OCI-LY3 (cell line): ENCODE measurements around the gene ZMIZ1.

Experiments
- H2AFZ ChIP-seq: fragments of 200-600, 300-600 bp; shearing (Covaris generic); 2 replicates; pipeline ENCODE4 v1.6.0; 2014; ENCODE audit warnings: antibody characterized with exemption, low read depth, low read length
- H3K27ac ChIP-seq: fragments of 200-600, 300-600 bp; sonication (generic); 2 replicates; pipeline ENCODE4 v1.5.1; 2014; ENCODE audit warnings: mild to moderate bottlenecking, low read length, moderate library complexity, mixed read lengths
- H3K27me3 ChIP-seq: fragments of 200-600, 300-600 bp; sonication (generic); 2 replicates; pipeline ENCODE4 v1.6.1; 2014; ENCODE audit warnings: low read depth, low read length, mixed read lengths
- H3K36me3 ChIP-seq: fragments of 200-600, 300-600 bp; sonication (generic); replicated peaks from 2 replicates; pipeline ENCODE3; 2014; ENCODE audit warnings: low read depth, low read length, mixed read lengths
- H3K4me1 ChIP-seq: fragments of 300-600, 200-600 bp; sonication (generic); 2 replicates; pipeline ENCODE4 v1.6.1; 2014; ENCODE audit warnings: low read length, mixed read lengths
- H3K4me2 ChIP-seq: fragments of 200-600, 300-600 bp; sonication (generic); 2 replicates; pipeline ENCODE4 v1.6.1; 2014; ENCODE audit warnings: low read length, mixed read lengths
- H3K4me3 ChIP-seq: fragments of 300-600, 200-600 bp; sonication (generic); 2 replicates; pipeline ENCODE4 v1.5.1; 2014; ENCODE audit warnings: antibody characterized with exemption, mild to moderate bottlenecking, low read length, moderate library complexity
- H3K79me2 ChIP-seq: fragments of 300-600, 200-600 bp; shearing (Covaris generic); 2 replicates; pipeline ENCODE4 v1.6.1; 2014; ENCODE audit warnings: mild to moderate bottlenecking, low read length, mixed read lengths
- H3K9ac ChIP-seq: fragments of 300-600, 200-600 bp; shearing (Covaris generic); 2 replicates; pipeline ENCODE4 v1.6.0; 2014; ENCODE audit warnings: mild to moderate bottlenecking, low read length, moderate library complexity
- H3K9me3 ChIP-seq: fragments of 200-600, 300-600 bp; shearing (Covaris generic); 2 replicates; pipeline ENCODE4 v1.6.1; 2014; ENCODE audit warnings: low read length, mixed read lengths; ENCODE audit not compliant: insufficient read depth
- H4K20me1 ChIP-seq: fragments of 200-600, 300-600 bp; sonication (generic); 2 replicates; pipeline ENCODE4 v1.6.1; 2016; ENCODE audit warnings: low read length, mixed read lengths; ENCODE audit not compliant: insufficient read depth
- EZH2phosphoT487 ChIP-seq: fragments of 200-600 bp; shearing (Covaris generic); IDR thresholded peaks from 2 replicates; pipeline ENCODE4 v1.6.1; 2018; ENCODE audit warnings: antibody characterized with exemption, mixed run types, low read depth
- TF ChIP-seq, protein P1 (sequence below): fragments of 200-600, 300-600 bp; sonication (generic); IDR thresholded peaks from 2 replicates; pipeline ENCODE4 v1.5.1; 2014; ENCODE audit warnings: antibody characterized with exemption, low read length, low read depth

The ZMIZ1 gene

GRCh38 chr10:79246606-79247275, 178.0 kb downstream of the ZMIZ1 start:
- Histone ChIP-seq H3K27ac (peak overlapping the region; percentile 100), H3K4me2 (peak overlapping the region; percentile 100), H3K79me2 (peaks cover 76% of the 10 kb centered on the region), H3K9ac (peak overlapping the region; percentile 98; the same call in 1 of the 2 replicates), H4K20me1 (no peaks in the 10 kb centered on the region), H2AFZ (no peak overlapping the region), H3K36me3 (peaks cover 5% of the 10 kb centered on the region), H3K9me3 (no peaks in the 10 kb centered on the region), H3K4me3 (0 out of 2 replicates have a peak overlapping the region, but pooled peaks have one; percentile 21), H3K27me3 (no peaks in the 10 kb centered on the region), H3K4me1 (peaks cover 84% of the 10 kb centered on the region)
- TF ChIP-seq EZH2phosphoT487, result no peak

- Histone ChIP-seq H3K27me3 (no peaks in the 10 kb centered on the region), H3K9me3 (no peaks in the 10 kb centered on the region), H3K9ac (peak overlapping the region; percentile 98), H3K4me1 (peaks cover 89% of the 10 kb centered on the region), H4K20me1 (no peaks in the 10 kb centered on the region), H3K36me3 (peaks cover 6% of the 10 kb centered on the region), H3K4me2 (peak overlapping the region; percentile 100), H3K79me2 (peaks cover 84% of the 10 kb centered on the region), H2AFZ (no peak overlapping the region), H3K27ac (peak overlapping the region; percentile 100), H3K4me3 (peak overlapping the region; percentile 73)
- TF ChIP-seq EZH2phosphoT487, result no peak
- TF ChIP-seq, protein P1, sequence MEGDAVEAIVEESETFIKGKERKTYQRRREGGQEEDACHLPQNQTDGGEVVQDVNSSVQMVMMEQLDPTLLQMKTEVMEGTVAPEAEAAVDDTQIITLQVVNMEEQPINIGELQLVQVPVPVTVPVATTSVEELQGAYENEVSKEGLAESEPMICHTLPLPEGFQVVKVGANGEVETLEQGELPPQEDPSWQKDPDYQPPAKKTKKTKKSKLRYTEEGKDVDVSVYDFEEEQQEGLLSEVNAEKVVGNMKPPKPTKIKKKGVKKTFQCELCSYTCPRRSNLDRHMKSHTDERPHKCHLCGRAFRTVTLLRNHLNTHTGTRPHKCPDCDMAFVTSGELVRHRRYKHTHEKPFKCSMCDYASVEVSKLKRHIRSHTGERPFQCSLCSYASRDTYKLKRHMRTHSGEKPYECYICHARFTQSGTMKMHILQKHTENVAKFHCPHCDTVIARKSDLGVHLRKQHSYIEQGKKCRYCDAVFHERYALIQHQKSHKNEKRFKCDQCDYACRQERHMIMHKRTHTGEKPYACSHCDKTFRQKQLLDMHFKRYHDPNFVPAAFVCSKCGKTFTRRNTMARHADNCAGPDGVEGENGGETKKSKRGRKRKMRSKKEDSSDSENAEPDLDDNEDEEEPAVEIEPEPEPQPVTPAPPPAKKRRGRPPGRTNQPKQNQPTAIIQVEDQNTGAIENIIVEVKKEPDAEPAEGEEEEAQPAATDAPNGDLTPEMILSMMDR, result no peak
Measured at GRCh38 chr10:79247373-79248137, 178.8 kb downstream of the ZMIZ1 start.

GRCh38 chr10:79248341-79249185, 179.8 kb downstream of the ZMIZ1 start:
- peaks cover 3% of the 10 kb centered on the region; the same call in 1 of the 2 replicates for H4K20me1 ChIP-seq
- TF ChIP-seq, protein P1, result no peak
- TF ChIP-seq EZH2phosphoT487, result no peak
- H2AFZ ChIP-seq, result no peak overlapping the region
- no peaks in the 10 kb centered on the region for H3K9me3 ChIP-seq
- H3K4me3 ChIP-seq, result peak overlapping the region; percentile 73
- H3K9ac ChIP-seq, result peak overlapping the region; percentile 98
- H3K79me2 ChIP-seq, result peaks cover 90% of the 10 kb centered on the region
- peak overlapping the region; percentile 100 for H3K27ac ChIP-seq
- H3K4me2 ChIP-seq, result peak overlapping the region; percentile 100
- no peaks in the 10 kb centered on the region for H3K27me3 ChIP-seq
- H3K4me1 ChIP-seq, result peaks cover 99% of the 10 kb centered on the region
- H3K36me3 ChIP-seq, result peaks cover 8% of the 10 kb centered on the region

GRCh38 chr10:79249186-79250121, 180.7 kb downstream of the ZMIZ1 start:
- Histone ChIP-seq H3K36me3 (peaks cover 8% of the 10 kb centered on the region), H3K4me2 (peak overlapping the region; percentile 100), H3K79me2 (peaks cover 90% of the 10 kb centered on the region)

More at GRCh38 chr10:79249186-79250121, 180.7 kb downstream of the ZMIZ1 start:
- peak overlapping the region; percentile 98 for H3K9ac ChIP-seq
- TF ChIP-seq, protein P1, result no peak
- TF ChIP-seq EZH2phosphoT487, result no peak
- H4K20me1 ChIP-seq, result peaks cover 9% of the 10 kb centered on the region; the same call in 1 of the 2 replicates
- H2AFZ ChIP-seq, result no peak overlapping the region
- H3K27me3 ChIP-seq, result no peaks in the 10 kb centered on the region
- peaks cover 100% of the 10 kb centered on the region for H3K4me1 ChIP-seq
- no peaks in the 10 kb centered on the region for H3K9me3 ChIP-seq
- peak overlapping the region; percentile 73 for H3K4me3 ChIP-seq
- H3K27ac ChIP-seq, result peak overlapping the region; percentile 100
